ENCODE data around the gene RTL10. TPM values are rescaled to one million over a fixed set of nuclear protein-coding genes. Genes with fewer than 3 reads are reported as not detected.

The RTL10 gene
- total RNA-seq, 2 donors from 2014 or later, result 8.2 to 9.0 TPM

DNA sequence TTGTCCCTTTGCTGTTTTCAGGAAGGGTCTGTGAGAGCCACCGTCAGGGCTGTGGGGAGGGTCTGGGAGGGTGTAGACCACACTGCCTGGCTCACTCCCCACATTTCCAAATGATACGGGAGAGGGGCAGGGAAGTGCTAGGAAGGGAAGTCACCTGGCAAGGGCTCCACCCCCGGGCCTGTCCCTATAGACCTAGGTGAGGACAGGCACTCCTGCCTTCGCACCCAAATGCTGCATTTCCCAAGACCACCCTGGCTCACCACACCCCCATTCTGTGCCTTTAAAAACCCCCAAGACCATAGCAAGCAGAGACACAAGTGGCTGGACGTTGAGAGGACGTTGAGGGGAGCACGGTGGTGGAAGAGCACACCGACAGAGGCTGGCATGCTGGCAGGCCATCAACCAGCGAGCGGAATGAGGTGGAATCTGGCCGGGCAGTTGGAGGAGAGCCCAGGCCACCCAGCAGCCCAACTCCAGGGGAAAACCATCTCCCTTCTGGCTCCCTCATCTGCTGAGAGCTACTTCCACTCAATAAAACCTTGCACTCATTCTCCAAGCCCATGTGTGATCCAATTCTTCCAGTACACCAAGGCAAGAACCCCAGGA is 45.7 kb downstream of the RTL10 start:
- no peak for DNase-seq
- ATAC-seq, result no peak
- intact Hi-C loops (cut with DNase I, micrococcal nuclease), result no loop called here

DNA sequence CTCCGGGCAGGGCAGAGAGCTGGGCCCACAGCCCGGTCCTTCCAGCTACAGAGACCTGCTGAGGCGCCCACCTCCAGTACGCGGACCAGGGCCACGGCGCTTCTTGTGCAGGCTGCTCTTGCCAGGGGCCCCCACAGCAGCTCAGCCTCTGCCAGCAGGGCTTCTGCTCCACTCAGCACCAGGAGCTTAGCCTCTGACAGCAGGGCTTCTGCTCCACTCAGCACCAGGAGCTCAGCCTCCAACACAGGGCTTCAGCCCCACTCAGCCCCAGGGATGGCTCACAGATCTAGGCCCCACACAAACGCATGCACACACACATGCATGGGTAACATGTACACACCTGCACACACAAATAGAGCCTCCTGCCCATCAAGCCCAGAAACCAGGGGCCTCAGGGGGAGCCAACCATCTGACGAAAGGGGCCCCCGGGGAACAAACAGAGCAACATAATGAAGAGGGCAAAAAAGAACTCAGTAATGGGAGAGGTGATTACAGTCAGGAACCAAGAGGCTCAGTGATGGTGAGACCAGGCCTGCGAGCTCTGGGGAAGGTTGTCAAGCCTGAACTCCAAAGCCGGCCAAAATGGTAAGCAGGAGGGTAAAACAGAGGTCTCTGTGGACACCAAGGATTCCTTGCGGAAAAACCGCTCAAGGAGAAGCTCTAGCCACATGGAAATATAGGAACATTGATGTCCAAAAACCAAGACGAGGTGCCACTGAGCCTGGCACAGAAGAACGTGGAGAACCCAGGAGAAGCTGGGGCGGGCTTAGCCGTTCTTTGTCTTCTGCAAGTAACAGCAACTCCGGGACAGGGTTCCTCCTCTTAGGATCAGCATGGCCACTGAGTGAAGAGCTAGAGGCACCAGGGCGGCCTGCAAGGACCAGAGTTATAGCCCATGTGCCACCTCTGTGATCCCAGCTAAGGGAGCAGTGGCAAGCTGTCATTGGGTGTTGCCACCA is 46.5 kb downstream of the RTL10 start:
- DNase-seq, result no peak
- intact Hi-C loops (cut with DNase I, micrococcal nuclease), result no loop called here
- ATAC-seq, result no peak

DNA sequence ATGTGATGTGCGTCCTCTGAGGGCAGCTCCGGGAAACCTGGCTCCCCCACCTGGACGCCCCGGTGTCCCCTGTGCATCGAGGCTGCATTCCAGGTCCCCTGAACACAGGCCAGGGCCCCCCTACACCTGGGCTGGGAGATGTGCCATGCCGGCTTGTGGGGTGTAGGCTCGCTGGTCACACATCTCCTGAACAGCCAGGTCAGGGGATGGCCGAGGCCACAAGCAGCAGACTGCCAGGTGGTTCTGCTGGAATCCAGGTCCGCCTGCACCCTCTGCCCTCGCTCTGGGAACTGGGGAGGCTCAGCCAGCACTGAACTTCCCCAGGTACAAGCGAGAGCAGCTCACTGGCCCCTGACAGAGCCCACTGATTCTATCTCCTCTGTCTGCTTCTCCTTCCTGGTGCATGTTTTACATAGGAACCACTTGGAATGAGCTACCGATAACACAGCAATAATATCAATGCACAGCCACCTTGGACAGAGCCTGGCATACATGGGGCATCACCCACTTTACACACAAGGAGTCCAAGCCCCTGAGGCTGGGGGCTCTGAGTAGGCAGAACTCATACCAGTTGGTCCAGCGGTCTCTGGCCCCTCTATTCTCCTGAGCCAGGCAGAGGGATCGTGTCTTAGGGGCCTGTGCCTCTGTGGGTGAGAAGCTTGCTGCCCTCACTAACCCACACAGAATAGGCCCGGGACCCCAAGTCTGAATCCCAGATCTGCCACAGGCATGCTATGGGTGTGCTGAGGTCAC is 47.3 kb downstream of the RTL10 start:
- no peak for DNase-seq

DNA sequence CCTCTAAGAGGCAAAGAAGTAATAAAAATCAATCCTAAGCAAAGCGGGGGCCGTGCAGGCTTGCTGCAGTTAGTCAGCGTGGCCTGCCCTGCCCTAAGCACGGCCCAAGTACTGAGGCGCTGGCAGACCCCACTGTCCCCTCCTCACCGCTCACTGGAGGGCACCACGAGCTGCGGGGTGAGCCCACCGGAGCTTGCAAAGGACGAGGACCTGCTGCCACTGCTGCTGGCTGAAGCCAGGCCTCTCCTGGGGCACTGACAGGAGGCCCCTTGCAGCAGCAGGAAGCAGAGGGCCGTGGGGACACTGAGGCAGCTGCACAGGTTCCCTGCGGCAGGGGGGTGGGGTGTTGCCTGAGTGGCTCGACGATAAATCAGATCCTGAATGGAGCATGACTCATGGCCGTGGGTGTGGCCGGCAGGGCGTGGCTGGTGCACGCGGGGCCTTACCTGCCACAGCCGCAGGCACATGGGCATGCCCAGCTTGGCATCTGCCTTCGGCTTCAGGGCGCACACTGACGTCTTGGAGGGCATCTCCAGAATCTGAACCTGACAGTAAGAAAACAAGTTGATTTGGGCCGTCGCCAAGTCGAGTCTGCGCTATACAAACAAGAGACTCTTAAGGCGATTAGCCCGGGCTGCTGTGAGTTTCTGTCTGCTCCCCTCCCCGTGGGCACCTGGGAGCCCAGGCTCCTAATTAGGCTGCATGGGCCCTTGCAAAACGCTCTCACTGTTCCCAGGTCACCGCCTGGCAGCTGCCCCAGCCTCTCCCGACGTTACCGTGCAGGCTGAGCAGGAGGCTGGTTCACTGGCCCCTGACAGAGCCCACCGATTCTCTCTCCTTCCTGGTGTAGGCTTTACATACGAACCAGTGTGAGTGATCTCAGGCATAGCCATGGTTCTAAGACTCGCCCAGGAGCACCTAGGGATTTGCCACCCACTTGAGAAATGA is 48.2 kb downstream of the RTL10 start:
- intact Hi-C loops (cut with DNase I, micrococcal nuclease), result no loop called here
- DNase-seq, result peak; percentile 87 to 91
- ATAC-seq, result peak; percentile 99

More for the DNA sequence above, 47.3 kb downstream of the RTL10 start:
- intact Hi-C loops (cut with DNase I, micrococcal nuclease), result no loop called here
- no peak for ATAC-seq

DNA sequence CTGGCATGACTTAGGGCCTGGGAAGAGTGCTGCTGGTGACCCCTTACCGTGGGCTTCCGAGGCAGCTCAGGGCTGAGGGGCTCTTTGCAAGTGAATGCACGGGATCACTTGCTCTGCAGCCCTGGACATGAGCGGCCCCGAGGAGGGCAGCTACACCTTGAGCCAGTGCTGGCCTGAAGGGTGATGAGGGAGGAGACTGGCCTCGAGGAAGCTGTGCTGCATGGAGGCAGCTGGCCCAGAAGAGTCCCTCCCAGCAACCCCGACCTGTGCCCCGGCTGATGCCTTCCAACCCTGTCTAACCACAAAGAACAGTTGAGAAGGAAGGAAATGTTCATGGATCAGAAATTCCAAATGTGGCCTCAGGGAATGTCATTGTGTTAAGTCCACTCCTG is 48.9 kb downstream of the RTL10 start:
- peak; percentile 8 for ATAC-seq
- DNase-seq, result no peak
- intact Hi-C loops (cut with DNase I, micrococcal nuclease), result no loop called here

Other genes with a start within 250 kb of the RTL10 start
- 1 to 10 TPM; 4.4 to 4.6 TPM for gene SEPTIN5, start 140.4 kb downstream of the RTL10 start, total RNA-seq
- under 1 TPM in 1 of 2 donors, not detected in 1; 0.40 TPM for gene GP1BB, start 131.3 kb downstream of the RTL10 start, total RNA-seq
- 1 to 10 TPM; 1.6 to 1.9 TPM for gene TBX1, start 94.1 kb downstream of the RTL10 start, total RNA-seq
- gene GNB1L, start within 50 bp of the RTL10 start, total RNA-seq, result 1 to 10 TPM; 3.3 to 4.6 TPM
- gene COMT, start 86.9 kb upstream of the RTL10 start, total RNA-seq, result 10 to 100 TPM; 58.2 to 71.3 TPM
- 10 to 100 TPM; 18.2 to 21.5 TPM for gene TXNRD2, start 86.9 kb upstream of the RTL10 start, total RNA-seq
- gene ARVCF, start 161.9 kb upstream of the RTL10 start, total RNA-seq, result 10 to 100 TPM; 12.2 to 13.0 TPM
- gene TANGO2, start 166.2 kb upstream of the RTL10 start, total RNA-seq, result 10 to 100 TPM; 28.7 to 29.9 TPM
- 10 to 100 TPM; 32.7 to 46.8 TPM for gene DGCR8, start 225.4 kb upstream of the RTL10 start, total RNA-seq